Testis (tissue), 3 donors: Measurements from ENCODE around the gene VASN. TPM values are rescaled to one million over a fixed set of nuclear protein-coding genes. Genes with fewer than 3 reads are reported as not detected.
A peak's percentile ranks its signal among the peaks of the same experiment; 100 is the strongest.

Source experiments
- DNase-seq: peaks from one replicate; pipeline ENCODE4 v3.0.0-alpha.2; 2019
- H3K27ac ChIP-seq, 2 donors: fragments of 200-600 bp; sonication (generic); one replicate each; pipeline ENCODE4 v1.5.1; 2019
- H3K27me3 ChIP-seq: fragments of 200-600 bp; sonication (generic); one replicate; pipeline ENCODE4 v1.5.1; 2019
- H3K36me3 ChIP-seq: fragments of 200-600 bp; sonication (generic); one replicate; pipeline ENCODE4 v1.5.1; 2017; ENCODE audit warnings: low read depth; ENCODE audit errors: missing control alignments
- H3K4me1 ChIP-seq: fragments of 200-600 bp; sonication (generic); one replicate; pipeline ENCODE4 v1.5.1; 2019
- H3K4me3 ChIP-seq, 2 donors: fragments of 200-600 bp; sonication (generic); one replicate each; pipeline ENCODE4 v1.5.1; 2017 to 2019
- H3K9me3 ChIP-seq: fragments of 200-600 bp; sonication (generic); one replicate; pipeline ENCODE4 v1.5.1; 2017
- CTCF ChIP-seq, 3 experiments: fragments of 450-650 bp in 2 of 3; fragments of 200-600 bp in 1 of 3; sonication (generic) in 1 of 3; IDR thresholded peaks; one replicate each; pipeline ENCODE4 v1.5.1; 2016 to 2019; ENCODE audit warnings: antibody characterized with exemption in 3 of 3, mild to moderate bottlenecking in 2 of 3, moderate library complexity in 1 of 3
- POLR2A ChIP-seq: fragments of 450-650 bp; IDR thresholded peaks from one replicate; pipeline ENCODE4 v1.6.1; 2017; ENCODE audit warnings: antibody characterized with exemption, mild to moderate bottlenecking, moderate library complexity
- WGBS, 2 donors: methylation state at CpG; one replicate each; pipeline ENCODE4 v1.1.5; 2018; 5-methylcytosine and 5-hydroxymethylcytosine counted together
- intact Hi-C: fragments of 100-400 bp; cut with DNase I; formaldehyde crosslinking; loops from one replicate; pipeline ENCODE4 v1.15.1; 2023; ENCODE audit warnings: low total_unique reads
- polyA plus RNA-seq: library from polyadenylated mRNA; stranded (reverse); fragments of 350-450 nt; fragmentation: Illumina TruSeq; extraction: RNeasy Lipid Tissue Mini Kit (QIAGEN cat#74804); gene quantifications from one replicate; pipeline ENCODE4 v1.2.3, GENCODE V29; 2014; ENCODE audit warnings: low read depth, low replicate concordance; ENCODE audit not compliant: insufficient read depth
- total RNA-seq, 2 donors: library from RNA; depleted of rRNA; stranded (reverse); fragments of >200 nt; gene quantifications; one replicate each; pipeline ENCODE4 v1.2.3, GENCODE V29; 2016

The VASN gene
- total and polyA plus RNA-seq, 3 donors from 2014 or later, result 33.9 to 125 (median 103) TPM

- H3K27me3 ChIP-seq, result no peaks in the 10 kb centered on the region
- WGBS, 2 donors, result 69 to 83% methylated on average over 15 to 20 of the region's 22 CpGs
- no peak for DNase-seq
- no peak for TF ChIP-seq POLR2A
- TF ChIP-seq CTCF (IDR thresholded peaks at IDR 0.05), result no peak
- H3K9me3 ChIP-seq, result no peaks in the 10 kb centered on the region
- no peaks in the 10 kb centered on the region for H3K36me3 ChIP-seq
- H3K4me3 ChIP-seq, result no peak overlapping the region
- intact Hi-C loops, result no loop called here
- peaks cover 37% of the 10 kb centered on the region for H3K4me1 ChIP-seq
- H3K27ac ChIP-seq, result no peak overlapping the region
Measured at GRCh38 chr16:4407543-4408322, 36.1 kb downstream of the VASN start.

DNA sequence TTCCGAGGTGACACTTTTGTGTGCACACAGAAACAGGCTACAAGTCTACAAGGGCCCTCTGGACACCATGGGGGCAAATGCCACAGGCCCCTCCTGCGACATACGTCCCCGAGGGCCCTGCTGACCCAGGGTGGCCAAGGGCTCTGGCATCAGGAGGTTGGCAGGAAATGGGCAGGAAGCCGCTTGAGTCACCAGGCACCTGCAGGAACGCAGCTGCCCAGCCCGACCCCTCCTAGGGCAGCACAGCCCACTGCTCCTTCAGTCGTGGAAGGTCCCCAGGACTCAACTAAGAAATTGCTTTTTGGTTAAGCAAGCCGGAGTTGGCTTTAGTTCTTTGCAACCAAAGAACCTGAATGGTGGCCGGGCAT lies 36.7 kb downstream of the VASN start:
- peaks cover 39% of the 10 kb centered on the region for H3K4me1 ChIP-seq
- H3K27me3 ChIP-seq, result no peaks in the 10 kb centered on the region
- H3K27ac ChIP-seq, result no peak overlapping the region
- H3K36me3 ChIP-seq, result no peaks in the 10 kb centered on the region
- 83 to 87% methylated on average over 3 to 10 of the region's 10 CpGs for WGBS, 2 donors
- TF ChIP-seq POLR2A, result no peak
- no peak for TF ChIP-seq CTCF (IDR thresholded peaks at IDR 0.05)
- intact Hi-C loops, result no loop called here
- H3K9me3 ChIP-seq, result no peaks in the 10 kb centered on the region
- DNase-seq, result no peak
- no peak overlapping the region for H3K4me3 ChIP-seq

DNA sequence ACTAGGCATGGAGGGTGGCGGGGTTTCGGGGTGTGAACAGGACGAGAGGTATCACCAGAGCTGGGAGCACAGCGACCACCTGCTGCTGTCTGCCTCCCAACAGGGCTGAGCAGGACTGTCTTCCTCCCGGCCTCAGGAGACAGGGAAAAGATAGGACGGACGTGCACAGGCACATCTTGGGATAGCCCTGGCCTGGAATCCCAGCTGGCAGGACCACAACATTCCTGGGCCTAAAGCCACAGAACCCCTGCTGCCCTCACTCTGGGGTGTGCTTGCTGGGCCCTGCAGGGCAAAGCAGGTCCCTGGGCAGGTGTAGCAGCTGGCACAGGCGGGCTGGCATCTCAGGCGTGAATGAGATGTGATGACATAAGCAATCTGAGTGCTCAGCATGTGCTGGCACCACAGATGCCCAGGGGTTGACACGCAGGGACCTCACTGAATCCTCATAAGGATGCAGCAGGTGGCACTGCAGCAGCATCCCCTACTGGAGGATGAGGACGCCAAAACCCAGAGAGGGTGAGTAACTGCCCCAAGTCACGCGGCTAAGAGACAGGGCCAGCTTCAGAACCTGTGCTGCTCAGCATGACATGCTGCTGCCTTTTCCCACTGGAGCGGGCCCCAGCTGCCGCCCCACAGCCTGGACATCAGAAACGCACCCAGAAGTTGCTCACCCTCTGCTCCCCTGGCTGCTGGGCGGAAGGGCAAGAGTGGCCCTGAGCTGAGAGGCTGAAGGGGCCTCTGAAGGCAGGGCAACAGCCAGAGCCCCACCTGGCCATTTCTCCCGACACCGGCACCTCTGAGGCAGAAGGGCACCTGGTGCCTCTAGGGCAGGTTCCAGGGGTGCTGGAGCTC lies 37.7 kb downstream of the VASN start:
- Histone ChIP-seq H3K4me3 (no peak overlapping the region), H3K27ac (no peak overlapping the region), H3K27me3 (no peaks in the 10 kb centered on the region), H3K4me1 (peaks cover 39% of the 10 kb centered on the region), H3K36me3 (no peaks in the 10 kb centered on the region), H3K9me3 (no peaks in the 10 kb centered on the region)
- TF ChIP-seq CTCF (IDR thresholded peaks at IDR 0.05) (no peak), POLR2A (no peak)
- DNase-seq, result no peak
- intact Hi-C loops, result no loop called here
- WGBS, 2 donors, result 81 to 91% methylated on average over 13 to 19 of the region's 19 CpGs

DNA sequence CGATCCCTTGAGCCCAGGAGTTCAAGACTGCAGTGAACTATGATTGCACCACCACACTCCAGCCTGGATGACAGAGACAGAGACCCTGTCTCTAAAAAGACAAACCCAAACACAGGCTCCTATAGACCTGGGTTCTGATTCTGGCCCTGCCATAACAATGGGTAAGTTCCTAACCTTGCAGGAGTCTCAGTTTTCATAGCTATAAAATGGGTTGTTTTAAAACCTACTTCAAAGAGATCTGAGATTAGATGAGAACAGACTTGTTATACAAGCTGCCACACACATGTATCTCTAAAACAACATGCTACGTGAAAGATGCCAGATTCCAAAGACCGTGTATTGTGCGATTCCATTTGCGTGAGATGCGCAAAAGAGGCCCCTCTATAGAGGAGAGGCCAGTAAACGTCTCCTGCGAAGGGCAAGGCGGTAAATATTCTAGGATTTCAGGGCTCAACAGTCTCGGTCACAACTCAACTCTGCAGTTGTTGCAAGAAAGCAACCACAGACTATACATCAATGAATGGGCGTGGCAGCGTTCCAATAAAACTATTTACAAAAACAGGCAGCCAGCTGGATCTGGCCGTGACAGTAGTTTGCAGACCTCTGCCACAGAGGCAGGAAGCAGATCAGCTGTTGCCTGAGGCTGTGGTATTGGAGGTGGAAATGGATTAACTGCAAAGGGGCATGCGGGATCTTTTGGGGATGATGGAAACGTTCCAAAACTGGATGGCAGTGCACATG lies 38.9 kb downstream of the VASN start:
- Histone ChIP-seq H3K4me1 (peaks cover 48% of the 10 kb centered on the region), H3K27ac (peak overlapping the region in 1 of 2 donors; percentile 61), H3K4me3 (no peak overlapping the region), H3K27me3 (no peaks in the 10 kb centered on the region), H3K36me3 (no peaks in the 10 kb centered on the region), H3K9me3 (no peaks in the 10 kb centered on the region)
- 71 to 73% methylated on average over 15 of the region's 15 CpGs for WGBS, 2 donors
- no peak for TF ChIP-seq POLR2A
- no peak for TF ChIP-seq CTCF (IDR thresholded peaks at IDR 0.05)
- DNase-seq, result peak; percentile 70
- intact Hi-C loops, result no loop called here
